Omental fat pad (tissue), 4 donors: Measurements from ENCODE around the gene ATG5. TPM values are rescaled to one million over a fixed set of nuclear protein-coding genes. Genes with fewer than 3 reads are reported as not detected.

Experiments
- ATAC-seq: fragments of 150-250 bp; one replicate; pipeline ENCODE4 v1.9.1; 2016; ENCODE audit warnings: mild to moderate bottlenecking, moderate library complexity; ENCODE audit not compliant: low FRiP score
- DNase-seq: peaks from one replicate; pipeline ENCODE4 v3.0.0-alpha.2; 2019; ENCODE audit warnings: low spot score
- total RNA-seq, 4 donors: library from RNA; depleted of rRNA; stranded (reverse); fragments of >200 nt; gene quantifications; one replicate each; pipeline ENCODE4 v1.1.0, GENCODE V29; 2016
- TF ChIP-seq, protein P1 (sequence below), 3 donors: fragments of 450-650 bp; IDR thresholded peaks; one replicate each; pipeline ENCODE4 v1.5.1; 2016 to 2017; ENCODE audit warnings: antibody characterized with exemption in 3 of 3, mild to moderate bottlenecking in 3 of 3, moderate library complexity in 2 of 3

Gene ATG5
- total RNA-seq, 4 donors from 2014 or later, result 27.8 to 40.0 (median 31.8) TPM

- ATAC-seq, result no peak
- TF ChIP-seq, protein P1, sequence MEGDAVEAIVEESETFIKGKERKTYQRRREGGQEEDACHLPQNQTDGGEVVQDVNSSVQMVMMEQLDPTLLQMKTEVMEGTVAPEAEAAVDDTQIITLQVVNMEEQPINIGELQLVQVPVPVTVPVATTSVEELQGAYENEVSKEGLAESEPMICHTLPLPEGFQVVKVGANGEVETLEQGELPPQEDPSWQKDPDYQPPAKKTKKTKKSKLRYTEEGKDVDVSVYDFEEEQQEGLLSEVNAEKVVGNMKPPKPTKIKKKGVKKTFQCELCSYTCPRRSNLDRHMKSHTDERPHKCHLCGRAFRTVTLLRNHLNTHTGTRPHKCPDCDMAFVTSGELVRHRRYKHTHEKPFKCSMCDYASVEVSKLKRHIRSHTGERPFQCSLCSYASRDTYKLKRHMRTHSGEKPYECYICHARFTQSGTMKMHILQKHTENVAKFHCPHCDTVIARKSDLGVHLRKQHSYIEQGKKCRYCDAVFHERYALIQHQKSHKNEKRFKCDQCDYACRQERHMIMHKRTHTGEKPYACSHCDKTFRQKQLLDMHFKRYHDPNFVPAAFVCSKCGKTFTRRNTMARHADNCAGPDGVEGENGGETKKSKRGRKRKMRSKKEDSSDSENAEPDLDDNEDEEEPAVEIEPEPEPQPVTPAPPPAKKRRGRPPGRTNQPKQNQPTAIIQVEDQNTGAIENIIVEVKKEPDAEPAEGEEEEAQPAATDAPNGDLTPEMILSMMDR (IDR thresholded peaks at IDR 0.05), result no peak
- no peak for DNase-seq
Observed at GRCh38 chr6:106185615-106186014, 139.9 kb downstream of the ATG5 start.

- ATAC-seq, result no peak
- TF ChIP-seq, protein P1 (IDR thresholded peaks at IDR 0.05), result no peak
Observed at GRCh38 chr6:106184629-106185028, 140.9 kb downstream of the ATG5 start.

GRCh38 chr6:106183430-106183829, 142.1 kb downstream of the ATG5 start:
- no peak for DNase-seq
- ATAC-seq, result no peak
- TF ChIP-seq, protein P1 (IDR thresholded peaks at IDR 0.05), result no peak

More at GRCh38 chr6:106184629-106185028, 140.9 kb downstream of the ATG5 start:
- no peak for DNase-seq

- TF ChIP-seq, protein P1 (IDR thresholded peaks at IDR 0.05), result no peak
- DNase-seq (no peak), ATAC-seq (no peak)
Observed at GRCh38 chr6:106182455-106182854, 143.1 kb downstream of the ATG5 start.

DNA sequence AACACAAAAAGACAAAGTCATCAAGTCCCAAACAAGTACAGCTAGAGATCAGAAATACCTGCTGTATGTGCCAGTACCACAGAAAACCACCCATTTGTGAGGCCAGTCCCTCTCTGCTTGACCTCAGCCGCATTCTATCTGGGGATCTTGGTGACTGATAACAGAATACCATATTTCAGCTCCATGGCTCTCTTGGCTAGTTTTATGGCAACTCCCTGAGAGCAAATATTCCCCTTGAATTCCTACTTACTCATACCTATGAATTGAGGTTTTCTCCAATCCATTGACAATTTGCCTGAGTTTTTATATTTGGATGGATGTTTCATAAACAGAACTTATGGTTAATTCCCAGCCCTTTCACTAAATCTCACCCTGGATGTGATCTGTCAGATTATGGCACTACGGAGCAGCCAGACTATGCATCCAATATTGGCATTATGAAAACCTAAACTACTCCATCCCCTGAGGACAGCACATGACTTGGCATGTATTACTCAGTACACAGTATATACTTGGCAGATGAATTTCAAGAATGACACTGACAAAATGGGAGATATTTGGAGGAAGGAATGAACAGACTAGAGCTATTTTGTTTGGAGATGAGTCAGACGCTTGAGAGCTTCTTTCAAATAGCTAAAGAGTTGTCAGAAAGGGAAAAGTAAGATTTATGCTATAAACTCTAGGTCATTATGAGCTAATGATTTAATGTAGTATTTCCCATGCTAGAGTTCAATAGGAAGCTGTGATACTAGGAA, 143.7 kb downstream of the ATG5 start:
- no peak for ATAC-seq
- no peak for DNase-seq

DNA sequence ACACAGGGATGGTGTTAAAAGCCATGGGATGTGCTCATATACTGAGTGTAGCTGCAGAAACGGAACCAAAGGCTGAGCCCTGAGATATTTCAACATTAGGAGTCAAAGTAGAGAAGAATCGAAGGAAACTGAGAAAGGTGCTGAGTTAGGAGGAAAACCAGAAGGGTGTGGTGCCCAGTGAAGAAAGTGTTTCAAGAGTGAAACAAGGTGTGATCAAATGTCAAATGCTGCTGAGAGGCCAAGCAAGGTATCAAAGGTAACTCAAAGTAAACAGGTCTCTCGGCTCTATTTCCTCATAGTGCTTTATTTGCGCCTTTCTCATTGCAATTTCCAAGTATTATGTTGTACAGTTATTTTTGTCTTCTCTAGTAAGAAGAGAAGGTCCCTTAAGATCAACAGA, 145.4 kb downstream of the ATG5 start:
- TF ChIP-seq, protein P1 (IDR thresholded peaks at IDR 0.05), result no peak
- ATAC-seq, result no peak
- no peak for DNase-seq

More for the DNA sequence above, 143.7 kb downstream of the ATG5 start:
- TF ChIP-seq, protein P1 (IDR thresholded peaks at IDR 0.05), result no peak

- ATAC-seq (no peak), DNase-seq (no peak)
- TF ChIP-seq, protein P1 (IDR thresholded peaks at IDR 0.05), result no peak
Observed at GRCh38 chr6:106178900-106179299, 146.7 kb downstream of the ATG5 start.
